Measurements from ENCODE around the gene USP17L30.

DNA sequence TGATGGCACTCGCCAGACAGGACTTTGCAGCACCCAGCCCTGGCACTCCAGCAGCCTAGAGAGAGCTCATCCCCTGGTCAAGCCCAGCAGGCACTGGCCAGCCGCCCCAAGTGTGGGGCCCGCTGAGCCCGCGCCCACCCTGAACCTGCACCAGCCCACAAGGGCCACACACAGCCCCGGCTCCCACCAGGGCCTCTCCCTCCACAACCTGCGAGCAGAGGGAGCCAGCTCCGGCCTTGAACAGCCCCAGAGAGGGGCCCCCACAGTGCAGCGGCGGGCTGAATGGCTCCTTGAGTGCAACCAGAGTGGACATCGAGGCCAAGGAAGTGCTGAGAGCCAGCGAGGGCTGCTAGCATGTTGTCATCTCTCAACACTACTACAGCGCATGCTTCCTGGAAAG lies 46.9 kb downstream of the USP17L30 start:
- TF ChIP-seq POLR2AphosphoS5 (IDR thresholded peaks at IDR 0.05; ENCODE audit: borderline replicate concordance, low read depth, low read length) (no peak), EZH2 (IDR thresholded peaks at IDR 0.05) (no peak)
